HG03432 (cell line): ENCODE data around the gene POMGNT2.
"Not testable (repeated sequence)": the region's sequence is repeated elsewhere in the genome, so short reads cannot be mapped to it uniquely, and the experiment has no call there.

Experiments used
- ATAC-seq: cut with Tn5 transposase; IDR thresholded peaks from one replicate; pipeline ENCODE4 v1.9.1; 2021; ENCODE audit warnings: mild to moderate bottlenecking, moderate library complexity; ENCODE audit not compliant: unreplicated experiment

POMGNT2 gene

DNA sequence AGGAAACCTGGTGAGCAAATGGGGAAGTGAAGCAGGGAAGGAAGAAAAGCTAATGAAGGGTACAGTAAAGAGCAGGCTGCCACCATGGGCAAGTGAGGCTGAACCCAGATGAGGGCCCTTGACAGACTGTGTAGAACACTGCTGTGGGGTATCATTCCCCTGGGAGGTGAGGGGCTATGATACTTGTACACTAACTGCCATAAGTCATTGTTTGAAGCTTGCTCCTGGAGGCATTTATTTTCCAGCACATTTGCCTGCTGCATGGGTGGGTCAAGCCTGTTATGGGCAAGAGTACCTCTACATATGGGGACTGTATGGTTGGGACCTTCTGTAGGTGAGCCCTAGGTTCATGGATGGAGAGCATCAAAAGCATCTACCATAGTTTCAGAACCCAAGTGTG lies 57.4 kb downstream of the POMGNT2 start:
- no peak for ATAC-seq

DNA sequence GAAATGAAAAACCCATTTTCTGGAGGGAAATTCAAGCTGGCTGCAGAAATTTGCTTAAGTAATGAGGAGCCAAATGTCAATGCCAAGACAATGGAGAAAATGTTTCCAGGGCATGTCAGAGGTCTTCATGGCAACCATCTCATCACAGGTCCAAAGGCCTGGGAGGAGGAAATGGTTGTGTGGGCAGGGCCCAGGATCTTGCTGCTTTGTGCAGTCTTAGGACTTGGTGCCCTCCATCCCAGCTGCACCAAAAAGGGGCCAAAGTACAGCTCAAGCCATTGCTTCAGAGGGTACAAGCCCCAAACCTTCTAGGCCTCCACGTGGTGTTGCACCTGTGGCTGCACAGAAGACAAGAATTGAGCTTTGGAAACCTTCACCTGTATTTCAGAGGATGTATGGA lies 59.3 kb downstream of the POMGNT2 start:
- ATAC-seq: no peak

DNA sequence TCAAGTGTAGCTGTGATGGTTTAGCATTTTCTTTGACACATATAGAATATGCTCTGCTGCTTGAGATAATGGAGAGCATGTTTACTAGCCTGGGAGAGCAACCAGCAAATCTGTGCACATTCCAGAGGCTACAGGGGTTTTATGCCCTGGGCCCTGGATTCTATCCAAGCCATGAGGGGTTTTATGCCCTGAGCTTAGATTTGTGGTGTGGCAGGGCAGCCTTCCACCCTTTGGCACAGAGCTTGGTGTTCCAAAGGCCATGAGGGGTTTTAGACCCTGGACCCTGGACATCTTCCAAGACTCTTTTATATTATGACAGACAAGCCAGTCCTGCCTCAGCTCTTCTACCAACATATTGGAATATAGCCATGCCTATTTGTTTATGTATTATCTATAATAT lies 60.8 kb downstream of the POMGNT2 start:
- not testable (repeated sequence) for ATAC-seq

DNA sequence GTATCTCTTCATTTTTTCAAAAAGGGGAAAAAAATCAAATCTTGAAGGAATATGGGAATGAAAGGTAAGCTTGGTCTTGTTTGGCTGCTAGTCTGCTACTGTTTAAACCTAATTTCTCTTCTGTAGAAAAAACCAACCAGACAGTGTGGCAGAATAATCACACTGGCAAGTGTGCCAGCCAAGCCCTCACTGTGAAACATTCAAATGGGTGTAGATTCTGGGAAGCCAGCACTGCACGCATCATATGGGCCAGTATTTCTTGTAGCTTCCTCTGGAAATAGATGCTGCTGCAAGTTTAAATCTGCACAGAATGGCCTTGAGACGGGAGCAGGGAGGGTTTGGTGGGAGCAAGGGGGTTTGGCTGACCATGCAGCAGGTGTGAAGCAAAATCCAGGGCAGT lies 62.1 kb downstream of the POMGNT2 start:
- ATAC-seq: no peak

DNA sequence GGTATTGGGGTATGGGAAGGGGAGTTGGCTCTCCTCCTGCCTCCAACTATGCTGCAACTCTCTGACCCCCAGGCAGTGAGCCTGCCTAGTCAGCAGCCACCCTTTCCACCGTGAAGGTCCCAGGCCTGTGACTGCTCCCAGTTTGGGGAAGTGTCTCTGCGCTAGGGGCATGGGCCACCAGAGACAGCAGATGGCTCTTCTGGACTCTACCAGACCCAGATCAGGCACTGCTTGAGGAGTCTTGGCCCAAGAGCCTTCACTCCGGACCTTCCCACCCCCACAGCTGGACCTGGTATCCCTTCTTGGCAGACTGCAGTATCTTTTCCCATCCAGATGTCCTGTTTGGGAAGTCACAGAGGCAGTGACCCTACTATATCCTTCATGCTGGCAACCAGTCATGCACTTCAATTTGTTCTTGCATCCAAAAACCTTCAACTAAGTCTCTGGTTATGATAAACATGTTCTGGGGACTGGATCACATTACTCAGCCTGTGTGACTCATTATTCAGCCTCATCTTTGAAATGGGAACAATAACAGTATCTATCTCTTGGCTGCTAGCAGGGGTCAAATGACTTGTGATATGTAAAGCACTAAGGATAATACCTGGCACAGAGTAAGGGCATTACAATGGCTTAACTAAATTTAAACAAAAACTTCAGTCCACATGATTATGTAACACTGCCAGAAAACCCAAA lies 62.7 kb downstream of the POMGNT2 start:
- ATAC-seq: no peak

DNA sequence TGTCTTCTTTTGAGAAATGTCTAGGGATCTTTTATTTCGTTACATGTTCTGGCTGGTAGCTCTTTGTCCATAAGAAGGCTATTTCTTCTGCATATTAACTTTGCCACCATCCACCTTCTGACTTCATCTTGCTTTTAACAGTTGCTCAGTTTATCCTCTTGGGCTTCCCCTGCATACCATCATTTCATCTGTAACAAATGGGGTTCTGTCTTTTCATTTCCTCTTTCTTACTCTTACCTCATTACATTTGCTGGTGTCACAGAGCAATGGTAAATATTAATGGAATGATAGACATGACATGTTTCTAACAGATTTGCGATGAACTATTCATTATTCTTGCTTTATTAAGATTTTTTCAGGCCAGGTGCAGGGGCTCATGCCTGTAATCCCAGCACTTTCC lies 64.4 kb downstream of the POMGNT2 start:
- no peak for ATAC-seq

DNA sequence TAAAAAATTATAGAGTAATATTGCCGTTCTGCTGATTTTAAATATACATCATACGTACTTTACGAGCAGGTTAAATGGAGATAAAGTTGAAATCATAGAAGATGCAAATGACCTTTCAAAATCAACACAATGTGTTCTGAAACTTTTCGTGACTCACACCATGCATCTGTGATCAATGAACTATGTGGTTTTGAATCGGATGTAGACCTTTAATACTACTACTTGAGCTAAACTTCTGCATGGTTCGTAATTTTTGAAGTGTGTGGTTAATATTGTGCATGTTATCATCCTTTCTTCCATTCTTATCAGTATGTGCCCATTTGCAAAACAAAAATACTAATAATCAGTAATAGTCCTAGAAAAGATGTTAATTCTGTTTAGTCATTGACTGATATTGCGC lies 67.9 kb downstream of the POMGNT2 start:
- peak; percentile 69 for ATAC-seq

DNA sequence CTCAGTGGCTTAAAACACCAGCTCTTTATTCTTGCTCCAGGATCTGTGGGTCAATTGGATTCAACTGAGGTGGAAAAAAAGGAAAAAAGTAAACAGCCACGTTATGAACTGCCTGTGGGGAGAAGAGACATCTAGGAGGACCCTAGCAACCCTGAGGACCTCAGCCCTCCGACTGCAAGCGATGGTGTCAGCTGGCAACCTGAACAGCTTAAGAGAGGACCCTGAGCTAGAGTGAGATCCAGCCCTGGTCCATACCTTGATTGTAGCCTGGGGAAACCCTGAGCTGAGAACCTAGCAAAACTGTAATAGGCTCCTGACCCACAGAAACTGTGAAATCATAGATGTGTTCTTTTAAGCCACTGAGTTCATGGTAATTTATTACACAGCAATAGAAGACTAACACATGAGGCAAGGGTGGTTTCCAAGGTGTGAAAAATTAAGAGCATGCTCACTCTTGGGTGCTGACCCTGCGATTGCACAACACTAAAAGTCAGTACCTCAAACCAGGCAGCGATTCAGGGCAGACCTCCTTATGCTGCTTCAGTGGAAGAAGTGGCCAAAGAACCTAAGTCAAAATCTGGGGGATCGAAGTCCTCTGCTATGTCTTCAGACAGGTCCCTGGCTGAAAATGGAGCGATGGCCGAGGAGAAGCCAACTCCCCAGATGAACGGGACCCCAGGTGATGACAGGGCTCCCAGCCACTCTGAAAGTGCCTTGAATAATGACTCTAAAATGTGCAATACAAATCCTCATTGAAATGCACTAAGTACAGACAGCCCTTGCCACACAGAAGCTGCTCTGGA lies 69.1 kb downstream of the POMGNT2 start:
- ATAC-seq: no peak

DNA sequence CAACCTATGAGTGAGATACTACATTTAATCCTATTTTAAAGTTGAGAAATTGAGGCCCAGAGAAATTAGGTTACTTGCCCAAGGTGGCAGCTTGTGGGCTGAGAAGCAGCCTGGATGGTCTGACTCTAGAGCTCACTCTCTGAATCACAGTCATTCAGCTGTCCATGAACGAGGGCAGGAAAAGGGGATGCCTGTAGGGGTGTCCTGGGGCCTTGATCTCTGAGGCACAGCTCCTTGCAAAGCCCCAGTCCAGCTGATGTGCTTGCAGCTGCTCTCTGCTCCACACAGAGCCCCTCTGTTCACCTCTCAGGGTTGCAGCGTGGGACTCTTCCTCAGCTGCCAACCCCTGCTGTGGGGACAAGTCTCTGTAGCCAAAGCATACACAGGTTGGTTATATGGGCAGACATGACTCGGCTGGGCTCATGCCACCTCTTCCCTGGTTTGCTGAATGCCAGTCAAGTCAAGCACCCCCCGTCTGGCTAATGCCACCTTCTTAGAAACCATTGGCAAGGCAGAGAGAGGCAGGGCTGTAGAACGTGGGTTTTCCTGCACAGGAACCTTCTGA lies 70.0 kb downstream of the POMGNT2 start:
- ATAC-seq: no peak

DNA sequence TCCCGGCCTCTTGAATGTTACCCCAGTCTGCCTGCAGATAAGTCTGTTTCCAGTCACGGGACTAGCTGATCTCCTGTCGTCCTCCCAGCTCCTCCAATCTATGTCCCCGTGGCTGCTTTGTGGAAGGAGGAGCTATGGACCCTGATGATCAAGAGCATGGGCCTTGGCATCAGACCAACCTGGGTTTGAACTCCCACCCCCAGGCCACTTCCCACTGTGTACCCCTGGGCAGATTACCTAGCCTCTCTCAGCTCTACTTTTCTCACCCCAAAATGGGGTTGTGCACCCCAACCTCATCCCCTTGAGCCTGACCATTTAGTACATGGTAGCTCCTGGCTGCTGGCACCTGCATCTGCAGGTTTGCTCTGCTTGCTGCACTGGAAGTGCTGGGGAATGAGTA lies 71.0 kb downstream of the POMGNT2 start:
- ATAC-seq: no peak

DNA sequence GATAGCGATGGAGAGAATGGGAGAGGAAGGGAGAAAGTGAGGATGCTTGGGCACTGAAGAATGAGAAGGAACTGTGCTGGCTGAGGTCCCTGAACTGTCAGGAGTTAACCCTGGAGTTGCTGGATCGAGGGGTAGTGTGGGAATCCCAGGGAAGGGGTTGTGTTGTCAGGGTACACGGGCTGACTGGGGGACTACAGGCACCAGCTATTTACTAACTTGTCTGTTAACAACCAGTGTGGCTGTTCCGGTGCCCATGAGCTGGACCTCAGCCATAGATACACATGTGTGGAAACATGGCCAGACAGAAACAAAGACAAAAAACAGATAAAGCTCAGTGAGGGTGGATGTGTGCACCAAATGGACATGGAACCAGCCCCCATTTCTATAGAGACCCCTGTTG lies 71.7 kb downstream of the POMGNT2 start:
- no peak for ATAC-seq

DNA sequence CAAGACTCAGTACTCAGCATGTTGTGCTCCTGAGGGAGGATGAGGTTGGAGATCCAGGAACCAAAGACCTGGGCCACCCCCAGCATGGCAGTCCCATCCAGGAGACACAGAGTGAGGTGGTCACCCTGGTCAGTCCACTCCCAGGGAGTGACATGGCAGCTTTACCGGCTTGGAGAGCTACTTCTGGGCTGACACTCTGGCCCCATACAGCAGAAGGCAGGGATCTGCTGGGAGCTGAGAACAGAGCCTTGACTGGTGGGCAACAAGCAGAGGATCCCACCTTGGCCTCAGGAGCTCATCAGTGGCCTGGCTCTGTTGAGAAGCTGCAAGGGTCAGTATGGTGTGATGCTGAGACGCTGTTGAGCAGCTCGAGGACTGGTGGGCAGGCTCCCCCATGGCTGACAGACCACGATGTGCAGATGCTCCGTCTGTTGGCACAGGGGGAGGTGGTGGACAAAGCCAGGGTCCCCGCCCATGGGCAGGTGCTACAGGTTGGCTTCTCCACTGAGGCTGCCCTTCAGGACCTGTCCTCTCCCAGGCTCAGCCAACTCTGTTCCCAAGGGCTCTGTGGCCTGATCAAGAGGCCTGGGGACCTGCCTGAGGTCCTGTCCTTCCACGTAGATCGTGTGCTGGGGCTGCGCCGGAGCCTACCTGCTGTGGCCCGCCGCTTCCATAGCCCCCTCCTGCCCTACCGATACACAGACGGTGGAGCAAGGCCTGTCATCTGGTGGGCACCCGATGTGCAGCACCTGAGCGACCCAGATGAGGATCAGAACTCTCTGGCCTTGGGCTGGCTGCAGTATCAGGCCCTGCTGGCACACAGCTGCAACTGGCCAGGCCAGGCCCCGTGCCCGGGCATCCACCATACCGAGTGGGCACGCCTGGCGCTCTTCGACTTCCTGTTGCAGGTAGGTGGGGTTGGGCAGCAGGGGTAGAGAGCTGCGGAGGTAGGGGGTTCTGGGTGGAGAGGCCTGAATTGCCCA lies 72.9 kb downstream of the POMGNT2 start:
- no peak for ATAC-seq

DNA sequence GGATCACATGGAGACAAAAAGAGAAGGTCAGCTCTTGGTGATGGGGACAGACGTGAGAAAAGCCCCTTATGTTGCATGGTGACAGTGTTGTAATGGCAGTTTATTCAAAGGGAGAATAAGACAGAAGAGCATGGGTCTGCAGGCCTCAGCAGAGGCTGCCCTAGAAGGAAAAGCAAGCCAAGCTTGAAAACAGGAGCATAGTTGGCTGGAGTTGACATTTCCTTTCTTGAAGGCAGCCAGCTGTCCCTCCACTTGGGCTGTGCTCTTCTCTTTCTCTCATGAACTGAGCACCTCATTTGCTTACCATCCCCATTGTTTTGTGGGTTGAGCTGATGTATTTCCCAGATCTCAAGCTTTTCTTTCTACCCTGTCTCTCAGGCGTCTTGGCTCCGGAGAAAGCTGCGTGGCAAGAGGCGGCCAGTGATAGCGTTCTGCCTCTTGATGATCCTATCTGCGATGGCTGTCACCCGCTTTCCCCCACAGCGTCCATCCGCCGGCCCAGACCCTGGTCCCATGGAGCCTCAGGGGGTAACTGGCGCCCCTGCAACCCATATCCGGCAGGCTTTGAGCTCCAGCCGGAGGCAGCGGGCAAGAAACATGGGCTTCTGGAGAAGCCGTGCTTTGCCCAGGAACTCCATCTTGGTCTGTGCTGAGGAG lies 73.9 kb downstream of the POMGNT2 start:
- no peak for ATAC-seq

DNA sequence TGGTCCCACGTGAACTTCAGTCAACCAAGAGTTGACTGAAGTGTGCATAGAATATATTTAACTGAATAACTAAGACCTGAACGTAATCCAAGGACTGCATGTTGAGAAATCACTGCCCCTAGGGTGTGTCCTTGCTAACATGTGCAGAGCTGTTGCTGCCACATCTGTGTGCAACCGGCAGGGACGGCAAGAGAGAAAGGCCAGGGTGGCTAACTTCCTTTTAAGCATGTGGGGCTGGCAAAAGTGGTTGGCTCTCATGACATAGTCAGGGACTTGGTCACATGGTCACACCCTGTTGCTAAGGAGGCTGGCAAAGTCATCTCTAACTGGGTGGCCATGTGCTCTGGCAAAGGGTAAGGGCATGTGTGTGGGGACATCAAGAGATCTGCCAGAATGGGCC lies 74.4 kb downstream of the POMGNT2 start:
- ATAC-seq: no peak

DNA sequence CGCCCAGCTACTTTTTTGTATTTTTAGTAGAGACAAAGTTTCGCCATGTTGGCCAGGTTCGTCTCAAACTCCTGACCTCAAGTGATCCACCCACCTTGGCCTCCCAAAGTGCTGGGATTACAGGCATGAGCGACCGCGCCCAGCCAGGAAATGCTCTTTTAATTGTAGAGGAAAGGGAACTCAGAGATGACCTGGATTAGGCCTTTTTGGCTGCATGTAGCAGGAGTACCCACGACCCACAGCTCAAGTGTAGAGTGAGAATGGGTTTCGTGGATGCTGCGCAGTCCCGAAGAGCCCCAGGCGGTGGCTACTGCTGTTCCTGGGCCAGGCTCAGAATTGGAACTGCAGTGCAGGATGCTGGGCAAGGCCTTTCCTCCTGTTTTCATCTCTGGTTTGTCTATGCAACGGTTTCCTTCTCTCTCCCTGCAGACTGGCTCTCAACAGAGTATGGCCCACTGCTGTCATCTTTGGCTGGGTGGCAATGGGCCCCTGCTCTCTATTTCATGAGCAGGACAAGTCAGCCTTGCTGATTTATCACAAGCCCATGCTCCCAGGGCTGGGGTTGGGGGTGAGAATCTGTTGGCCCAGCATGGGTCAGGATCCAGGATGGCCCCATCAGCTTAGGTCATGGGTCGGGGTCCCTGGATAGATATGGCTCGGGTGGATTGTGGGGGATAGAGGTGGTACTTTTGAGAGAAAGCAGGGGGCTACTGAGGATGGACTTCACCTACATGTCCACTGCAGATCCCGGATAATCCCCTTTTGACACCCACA lies 75.5 kb downstream of the POMGNT2 start:
- no peak for ATAC-seq
